Loucy (cell line): Measurements from ENCODE around the gene AFF1.

Source experiments
- H2AFZ ChIP-seq: fragments of 200-600 bp; sonication (generic); 2 replicates; pipeline ENCODE4 v1.6.0; 2016; ENCODE audit warnings: antibody characterized with exemption, mild to moderate bottlenecking, low read length, moderate library complexity
- H3F3A ChIP-seq: fragments of 200-600 bp; 2 replicates; pipeline ENCODE4 v1.6.0; 2016; ENCODE audit warnings: antibody characterized with exemption, low read depth, mild to moderate bottlenecking
- H3K27me3 ChIP-seq: fragments of 200-600 bp; sonication (generic); 2 replicates; pipeline ENCODE4 v1.6.1; 2014; ENCODE audit warnings: low read length, mild to moderate bottlenecking; ENCODE audit not compliant: insufficient read depth, poor library complexity, severe bottlenecking
- H3K36me3 ChIP-seq: fragments of 200-600 bp; sonication (generic); 2 replicates; pipeline ENCODE4 v1.6.1; 2016; ENCODE audit warnings: low read length; ENCODE audit not compliant: insufficient read depth
- H3K4me1 ChIP-seq: fragments of 200-600 bp; sonication (generic); 2 replicates; pipeline ENCODE4 v1.5.1; 2014; ENCODE audit warnings: low read length, mild to moderate bottlenecking; ENCODE audit not compliant: insufficient read depth, poor library complexity, severe bottlenecking
- H3K4me2 ChIP-seq: fragments of 200-600 bp; sonication (generic); 2 replicates; pipeline ENCODE4 v1.6.0; 2014; ENCODE audit warnings: antibody characterized with exemption, low read length, low read depth, mild to moderate bottlenecking; ENCODE audit not compliant: poor library complexity, severe bottlenecking
- H3K4me3 ChIP-seq: fragments of 200-600 bp; sonication (generic); 2 replicates; pipeline ENCODE4 v1.5.1; 2014; ENCODE audit warnings: low read length, mild to moderate bottlenecking, mixed read lengths; ENCODE audit not compliant: poor library complexity, severe bottlenecking
- H3K79me2 ChIP-seq: fragments of 200-600 bp; sonication (generic); 2 replicates; pipeline ENCODE4 v1.6.1; 2014; ENCODE audit warnings: low read length; ENCODE audit not compliant: insufficient read depth
- H3K9ac ChIP-seq: fragments of 200-600 bp; sonication (generic); 2 replicates; pipeline ENCODE4 v1.6.0; 2014; ENCODE audit warnings: mild to moderate bottlenecking, low read depth, low read length, moderate library complexity; ENCODE audit not compliant: poor library complexity, severe bottlenecking
- H3K9me2 ChIP-seq: fragments of 200-600 bp; sonication (generic); replicated peaks from 2 replicates; pipeline ENCODE4 v1.6.1; 2016; ENCODE audit warnings: low read depth, low read length, mixed read lengths
- H3K9me3 ChIP-seq: fragments of 200-600 bp; sonication (generic); 2 replicates; pipeline ENCODE4 v1.6.1; 2014; ENCODE audit warnings: mild to moderate bottlenecking, antibody characterized with exemption, low read length, low read depth; ENCODE audit not compliant: insufficient read depth
- H4K20me1 ChIP-seq: fragments of 200-600 bp; sonication (generic); 2 replicates; pipeline ENCODE4 v1.6.0; 2014; ENCODE audit warnings: antibody characterized with exemption, low read length, mild to moderate bottlenecking; ENCODE audit not compliant: insufficient read depth, poor library complexity, severe bottlenecking
- EZH2phosphoT487 ChIP-seq: fragments of 200-600 bp; IDR thresholded peaks from 2 replicates; pipeline ENCODE4 v1.6.1; 2018; ENCODE audit warnings: antibody characterized with exemption, mild to moderate bottlenecking, moderate library complexity, borderline replicate concordance
- TF ChIP-seq, protein P1 (sequence below): fragments of 200-600 bp; sonication (generic); conservative IDR thresholded peaks from 2 replicates; pipeline ENCODE4 v1.5.1; 2014; ENCODE audit warnings: mild to moderate bottlenecking, antibody characterized with exemption, low read length

Gene AFF1

DNA sequence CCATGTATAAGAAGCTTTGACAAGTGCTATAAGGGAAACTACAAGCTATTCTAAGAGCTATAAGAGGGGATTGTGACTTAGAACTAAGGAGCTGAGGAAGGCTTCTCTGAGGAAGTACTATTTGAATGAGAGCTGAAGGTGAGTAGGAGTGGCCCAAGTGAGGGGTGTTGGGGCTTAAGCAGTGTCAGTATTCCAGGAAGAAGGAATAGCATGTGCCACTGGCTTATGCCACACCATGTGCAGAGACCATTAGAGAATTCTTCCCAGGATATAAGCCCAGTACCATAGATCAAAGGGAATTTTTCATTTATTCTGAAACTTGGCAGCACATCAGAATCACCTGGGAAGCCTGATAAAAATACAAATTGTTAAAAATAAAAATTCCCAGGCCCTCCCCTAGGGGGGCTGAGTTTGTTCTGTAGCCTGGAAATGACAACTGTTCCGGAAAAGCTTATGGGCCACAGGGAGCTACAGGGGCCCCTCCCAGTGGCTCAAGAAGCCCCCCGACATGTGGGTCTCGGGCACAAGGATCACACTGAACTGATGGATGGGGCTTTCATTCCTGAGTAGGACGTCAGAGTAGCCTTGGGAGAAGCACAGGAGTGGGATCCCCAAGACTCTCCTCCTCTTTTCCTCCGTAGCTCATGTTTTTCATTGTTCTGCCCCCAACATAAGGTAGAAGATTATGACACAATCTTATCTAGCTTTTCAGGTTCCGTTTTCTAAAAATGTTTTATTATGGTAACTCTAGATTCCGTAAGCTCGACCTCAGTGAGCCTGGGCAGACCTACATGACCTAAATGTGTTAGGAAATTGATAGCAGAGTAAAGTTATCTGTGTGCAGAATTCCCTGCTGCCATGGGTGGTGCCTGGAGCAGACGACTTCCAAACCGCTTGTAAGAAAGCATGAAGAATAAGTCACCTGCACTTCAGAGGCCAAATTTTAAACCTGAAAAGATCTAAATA lies 119.3 kb downstream of the AFF1 start:
- H3K27me3 ChIP-seq = no peaks in the 10 kb centered on the region
- no peaks in the 10 kb centered on the region for H3K9me3 ChIP-seq
- H2AFZ ChIP-seq = no peak overlapping the region
- H3K4me3 ChIP-seq = no peak overlapping the region
- H3K36me3 ChIP-seq = peaks cover 40% of the 10 kb centered on the region; the same call in 1 of the 2 replicates
- H3F3A ChIP-seq = no peaks in the 10 kb centered on the region
- H3K9me2 ChIP-seq = no peaks in the 10 kb centered on the region
- peaks cover 5% of the 10 kb centered on the region for H3K4me1 ChIP-seq
- no peak overlapping the region for H3K4me2 ChIP-seq
- no peak for TF ChIP-seq EZH2phosphoT487
- TF ChIP-seq, protein P1, sequence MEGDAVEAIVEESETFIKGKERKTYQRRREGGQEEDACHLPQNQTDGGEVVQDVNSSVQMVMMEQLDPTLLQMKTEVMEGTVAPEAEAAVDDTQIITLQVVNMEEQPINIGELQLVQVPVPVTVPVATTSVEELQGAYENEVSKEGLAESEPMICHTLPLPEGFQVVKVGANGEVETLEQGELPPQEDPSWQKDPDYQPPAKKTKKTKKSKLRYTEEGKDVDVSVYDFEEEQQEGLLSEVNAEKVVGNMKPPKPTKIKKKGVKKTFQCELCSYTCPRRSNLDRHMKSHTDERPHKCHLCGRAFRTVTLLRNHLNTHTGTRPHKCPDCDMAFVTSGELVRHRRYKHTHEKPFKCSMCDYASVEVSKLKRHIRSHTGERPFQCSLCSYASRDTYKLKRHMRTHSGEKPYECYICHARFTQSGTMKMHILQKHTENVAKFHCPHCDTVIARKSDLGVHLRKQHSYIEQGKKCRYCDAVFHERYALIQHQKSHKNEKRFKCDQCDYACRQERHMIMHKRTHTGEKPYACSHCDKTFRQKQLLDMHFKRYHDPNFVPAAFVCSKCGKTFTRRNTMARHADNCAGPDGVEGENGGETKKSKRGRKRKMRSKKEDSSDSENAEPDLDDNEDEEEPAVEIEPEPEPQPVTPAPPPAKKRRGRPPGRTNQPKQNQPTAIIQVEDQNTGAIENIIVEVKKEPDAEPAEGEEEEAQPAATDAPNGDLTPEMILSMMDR = no peak
- H4K20me1 ChIP-seq = peaks cover 59% of the 10 kb centered on the region
- no peak overlapping the region for H3K9ac ChIP-seq
- H3K79me2 ChIP-seq = peaks cover 97% of the 10 kb centered on the region

DNA sequence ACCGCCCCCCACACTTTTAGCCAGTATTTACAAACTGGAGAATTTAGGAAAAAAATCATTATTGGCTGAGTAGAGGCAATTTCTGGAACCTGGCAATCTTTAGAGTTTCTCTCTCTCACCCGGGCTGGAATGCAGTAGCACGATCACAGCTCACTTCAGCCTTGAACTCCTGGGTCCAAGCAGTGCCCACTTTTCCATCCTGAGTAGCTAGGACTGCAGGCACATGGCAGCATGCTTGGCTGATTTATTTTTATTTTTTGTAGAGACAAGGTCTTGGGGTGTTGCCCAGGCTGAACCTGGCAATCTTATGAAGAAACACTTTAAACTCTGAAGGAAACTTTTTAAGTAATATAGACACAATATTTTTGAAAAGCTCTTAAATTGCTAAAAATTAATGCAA lies 120.1 kb downstream of the AFF1 start:
- peaks cover 64% of the 10 kb centered on the region for H4K20me1 ChIP-seq
- no peaks in the 10 kb centered on the region for H3F3A ChIP-seq
- no peak overlapping the region for H3K4me3 ChIP-seq
- no peak for TF ChIP-seq EZH2phosphoT487
- TF ChIP-seq, protein P1 = no peak
- H3K9me2 ChIP-seq = no peaks in the 10 kb centered on the region
- H3K79me2 ChIP-seq = peaks cover 98% of the 10 kb centered on the region
- H3K9me3 ChIP-seq = no peaks in the 10 kb centered on the region
- no peak overlapping the region for H3K9ac ChIP-seq
- H2AFZ ChIP-seq = no peak overlapping the region
- H3K36me3 ChIP-seq = peaks cover 41% of the 10 kb centered on the region; the same call in 1 of the 2 replicates
- H3K27me3 ChIP-seq = no peaks in the 10 kb centered on the region
- H3K4me1 ChIP-seq = peaks cover 5% of the 10 kb centered on the region
- H3K4me2 ChIP-seq = no peak overlapping the region

DNA sequence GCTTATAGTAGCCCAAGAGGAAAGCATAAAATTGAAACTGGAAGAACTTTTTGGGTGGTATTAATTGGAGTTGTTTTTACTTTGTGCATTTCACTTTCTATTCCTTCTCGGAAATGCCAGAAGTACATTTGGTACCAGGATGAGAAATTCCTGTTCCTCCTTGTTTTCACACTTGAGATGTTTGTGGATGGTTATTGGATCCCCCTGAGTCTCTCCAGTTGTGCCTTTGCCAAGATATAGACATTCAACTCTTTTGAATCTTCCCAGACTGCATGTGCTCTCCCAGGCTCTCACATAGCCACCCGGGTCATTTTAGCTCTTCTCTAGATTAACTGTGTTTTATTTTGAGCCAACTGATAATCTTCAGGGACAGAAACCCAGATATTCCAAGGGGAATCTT lies 120.5 kb downstream of the AFF1 start:
- H3K79me2 ChIP-seq = peaks cover 98% of the 10 kb centered on the region
- H3K4me3 ChIP-seq = no peak overlapping the region
- peaks cover 44% of the 10 kb centered on the region; the same call in 1 of the 2 replicates for H3K36me3 ChIP-seq
- TF ChIP-seq, protein P1 = no peak
- no peak for TF ChIP-seq EZH2phosphoT487
- peaks cover 5% of the 10 kb centered on the region for H3K4me1 ChIP-seq
- peaks cover 63% of the 10 kb centered on the region for H4K20me1 ChIP-seq
- no peaks in the 10 kb centered on the region for H3F3A ChIP-seq
- H2AFZ ChIP-seq = no peak overlapping the region
- H3K9me3 ChIP-seq = no peaks in the 10 kb centered on the region
- H3K4me2 ChIP-seq = no peak overlapping the region
- H3K9me2 ChIP-seq = no peaks in the 10 kb centered on the region
- no peaks in the 10 kb centered on the region for H3K27me3 ChIP-seq
- no peak overlapping the region for H3K9ac ChIP-seq
